Effector memory CD8-positive, alpha-beta T cell (primary cell): ENCODE data around the gene SNRPA1.
"Not testable (repeated sequence)": the region's sequence is repeated elsewhere in the genome, so short reads cannot be mapped to it uniquely, and the experiment has no call there.

ENCODE experiments used
- ATAC-seq: fragments of 150-1000 bp; cut with Tn5 transposase; replicated peaks from 2 replicates; pipeline ENCODE4 v1.10.0; 2021; ENCODE audit warnings: mild to moderate bottlenecking, moderate library complexity
- DNase-seq, 3 experiments: peaks; one replicate each; pipeline ENCODE4 v3.0.0; 2021
- H3K27ac Mint-ChIP-seq, 2 donors: one replicate each; pipeline ENCODE4 v1.8.0; 2022; ENCODE audit warnings: mild to moderate bottlenecking in 2 of 2, mixed read lengths in 2 of 2, moderate library complexity in 2 of 2
- H3K27me3 Mint-ChIP-seq, 2 donors: one replicate each; pipeline ENCODE4 v1.8.0; 2022; ENCODE audit warnings: mixed read lengths in 2 of 2
- H3K36me3 Mint-ChIP-seq: one replicate; pipeline ENCODE4 v1.8.0; 2022; ENCODE audit warnings: mild to moderate bottlenecking, moderate library complexity, mixed read lengths; ENCODE audit not compliant: insufficient read depth
- H3K4me1 Mint-ChIP-seq, 2 donors: one replicate each; pipeline ENCODE4 v1.8.0; 2022; ENCODE audit warnings: low read depth in 2 of 2, mixed read lengths in 2 of 2
- H3K4me3 Mint-ChIP-seq, 2 donors: one replicate each; pipeline ENCODE4 v1.8.0; 2022; ENCODE audit warnings: mild to moderate bottlenecking in 2 of 2, mixed read lengths in 2 of 2, moderate library complexity in 2 of 2
- H3K9me3 Mint-ChIP-seq, 2 donors: one replicate each; pipeline ENCODE4 v1.8.0; 2022; ENCODE audit warnings: mixed read lengths in 2 of 2
- total RNA-seq, 9 experiments: gene quantifications; one replicate each; lab custom pipeline; 2026; lab: John Stamatoyannopoulos, UW

The SNRPA1 gene
- 44.8 to 106 (median 79.8) reads per million in 9 experiments for total RNA-seq

GRCh38 chr15:101294731-101295606, at the start of gene SNRPA1:
TSS of gene SNRPA1 (minus strand) at chr15:101295248. CDS start at chr15:101295178, 70 bp downstream.
- Mint-ChIP-seq H3K36me3 (peaks cover 53% of the 10 kb centered on the region), H3K4me3 (peak within 1 kb of the TSS; percentile 94 to 95), H3K9me3 (no peaks in the 10 kb centered on the region), H3K27ac (peak within 1 kb of the TSS; percentile 96), H3K27me3 (no peaks in the 10 kb centered on the region), H3K4me1 (peaks cover 14 to 42% of the 10 kb centered on the region in 2 donors)
- peak; percentile 96 to 98 (median 98) for DNase-seq
- peak; percentile 82 for ATAC-seq

GRCh38 chr15:101342056-101342455, 47.0 kb upstream of the SNRPA1 start:
- DNase-seq = no peak
- Mint-ChIP-seq H3K27me3 (peaks cover 37 to 59% of the 10 kb centered on the region in 2 donors), H3K9me3 (no peaks in the 10 kb centered on the region), H3K4me1 (no peaks in the 10 kb centered on the region), H3K4me3 (no peak overlapping the region), H3K27ac (no peak overlapping the region), H3K36me3 (no peaks in the 10 kb centered on the region)
- no peak for ATAC-seq

DNA sequence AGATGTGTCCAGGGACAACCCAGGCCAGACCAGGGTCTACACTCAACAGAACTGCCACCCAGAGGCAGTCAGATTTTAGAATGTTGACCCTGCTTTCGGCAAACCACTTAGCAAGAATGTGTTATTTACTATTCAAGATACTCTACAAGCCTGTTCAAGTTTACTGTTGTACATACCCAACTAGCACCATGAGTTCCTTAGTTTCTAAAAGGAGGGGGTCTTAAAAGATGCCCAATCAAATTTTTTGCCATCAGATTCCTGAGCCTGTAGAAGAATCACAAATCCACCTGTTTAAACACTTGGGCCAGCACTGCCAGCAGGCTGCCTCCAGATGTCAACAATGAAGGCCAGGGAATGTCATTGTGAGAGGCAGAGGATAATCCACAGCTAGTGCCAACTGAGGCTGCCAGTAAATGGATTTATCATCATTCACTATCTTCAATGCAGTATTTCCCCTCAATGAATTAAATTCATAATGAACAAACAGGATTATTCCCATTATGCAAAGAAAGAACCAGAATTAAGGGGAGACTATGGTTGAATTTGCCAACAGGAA, 43.5 kb upstream of the SNRPA1 start:
- no peak for ATAC-seq
- Mint-ChIP-seq H3K4me1 (peaks cover 5 to 7% of the 10 kb centered on the region in 2 donors), H3K27ac (no peak overlapping the region), H3K9me3 (peaks cover 0 to 2% of the 10 kb centered on the region in 2 donors), H3K4me3 (no peak overlapping the region), H3K27me3 (peaks cover 7 to 27% of the 10 kb centered on the region in 2 donors), H3K36me3 (peaks cover 18% of the 10 kb centered on the region)
- DNase-seq = no peak

DNA sequence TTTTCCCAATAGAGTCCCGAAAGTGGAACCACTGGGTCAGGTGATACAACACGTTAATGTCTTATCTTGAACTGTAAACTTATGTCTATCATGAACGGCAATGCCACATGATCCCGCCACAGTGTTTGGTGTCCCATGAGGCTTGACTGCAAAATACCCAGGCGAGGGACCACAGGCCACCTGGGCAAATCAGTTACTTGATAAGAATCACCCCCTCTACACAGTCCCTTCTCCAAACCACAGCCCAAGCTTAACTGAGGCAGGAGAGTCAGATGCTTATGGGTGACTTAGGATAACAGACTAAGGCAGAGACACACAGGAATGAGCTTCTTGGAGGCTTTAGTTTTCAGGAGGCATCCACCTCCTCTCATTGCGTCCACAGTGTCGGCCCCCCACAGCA, 42.9 kb upstream of the SNRPA1 start:
- no peak for DNase-seq
- no peak for ATAC-seq
- Mint-ChIP-seq H3K4me3 (no peak overlapping the region), H3K27ac (no peak overlapping the region), H3K27me3 (peaks cover 6 to 22% of the 10 kb centered on the region in 2 donors), H3K9me3 (peaks cover 4 to 8% of the 10 kb centered on the region in 2 donors), H3K36me3 (peaks cover 18% of the 10 kb centered on the region), H3K4me1 (peaks cover 11 to 13% of the 10 kb centered on the region in 2 donors)

DNA sequence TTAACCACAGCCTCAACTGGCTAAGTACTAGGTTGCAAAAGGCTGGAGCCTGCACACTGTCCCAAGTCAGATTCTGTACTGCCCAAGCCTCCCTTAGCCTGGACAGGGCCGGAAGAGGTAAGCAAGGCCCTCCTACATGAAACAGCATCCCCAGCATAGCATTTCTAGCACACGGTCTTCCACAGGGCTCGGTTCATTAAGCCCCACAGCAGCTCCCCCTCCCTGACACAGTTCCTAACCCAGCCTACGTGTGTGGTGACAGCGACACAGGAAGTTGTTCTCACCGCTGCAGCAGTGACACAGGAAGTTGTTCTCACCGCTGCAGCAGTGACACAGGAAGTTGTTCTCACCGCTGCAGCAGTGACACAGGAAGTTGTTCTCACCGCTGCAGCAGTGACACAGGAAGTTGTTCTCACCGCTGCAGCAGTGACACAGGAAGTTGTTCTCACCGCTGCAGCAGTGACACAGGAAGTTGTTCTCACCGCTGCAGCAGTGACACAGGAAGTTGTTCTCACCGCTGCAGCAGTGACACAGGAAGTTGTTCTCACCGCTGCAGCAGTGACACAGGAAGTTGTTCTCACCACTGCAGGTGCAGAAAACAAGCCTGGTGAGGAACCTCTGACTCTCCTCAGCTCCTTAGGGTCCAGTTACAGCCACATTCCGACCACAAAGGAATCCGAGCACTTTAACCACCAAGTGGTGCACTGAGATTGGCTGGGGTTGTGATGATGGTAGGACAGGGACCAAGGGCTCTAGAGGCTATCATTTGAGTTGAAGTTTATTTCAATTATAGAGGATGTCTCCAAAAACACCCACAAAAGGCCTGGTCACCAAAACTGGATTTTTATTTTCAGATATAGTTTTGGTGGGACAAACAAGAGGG, 39.1 kb upstream of the SNRPA1 start:
- Mint-ChIP-seq H3K4me3 (peak overlapping the region; percentile 14 to 46), H3K27ac (peak overlapping the region; percentile 81 to 91), H3K4me1 (peaks cover 14 to 19% of the 10 kb centered on the region in 2 donors), H3K36me3 (peaks cover 21% of the 10 kb centered on the region), H3K9me3 (peaks cover 9 to 10% of the 10 kb centered on the region in 2 donors)
- peak; percentile 95 for ATAC-seq
- DNase-seq = peak; percentile 51 to 59 (median 53)
- not testable (repeated sequence) for H3K27me3 Mint-ChIP-seq

- ATAC-seq = no peak
- peaks cover 14 to 19% of the 10 kb centered on the region in 2 donors for H3K4me1 Mint-ChIP-seq
- no peak for DNase-seq
- peaks cover 0 to 15% of the 10 kb centered on the region in 2 donors for H3K27me3 Mint-ChIP-seq
- H3K4me3 Mint-ChIP-seq = no peak overlapping the region
- peaks cover 21% of the 10 kb centered on the region for H3K36me3 Mint-ChIP-seq
- peak overlapping the region in 1 of 2 donors; percentile 44 for H3K27ac Mint-ChIP-seq
- peaks cover 9 to 10% of the 10 kb centered on the region in 2 donors for H3K9me3 Mint-ChIP-seq
These were observed 37.0 kb upstream of the SNRPA1 start for GRCh38 chr15:101332061-101332467.

DNA sequence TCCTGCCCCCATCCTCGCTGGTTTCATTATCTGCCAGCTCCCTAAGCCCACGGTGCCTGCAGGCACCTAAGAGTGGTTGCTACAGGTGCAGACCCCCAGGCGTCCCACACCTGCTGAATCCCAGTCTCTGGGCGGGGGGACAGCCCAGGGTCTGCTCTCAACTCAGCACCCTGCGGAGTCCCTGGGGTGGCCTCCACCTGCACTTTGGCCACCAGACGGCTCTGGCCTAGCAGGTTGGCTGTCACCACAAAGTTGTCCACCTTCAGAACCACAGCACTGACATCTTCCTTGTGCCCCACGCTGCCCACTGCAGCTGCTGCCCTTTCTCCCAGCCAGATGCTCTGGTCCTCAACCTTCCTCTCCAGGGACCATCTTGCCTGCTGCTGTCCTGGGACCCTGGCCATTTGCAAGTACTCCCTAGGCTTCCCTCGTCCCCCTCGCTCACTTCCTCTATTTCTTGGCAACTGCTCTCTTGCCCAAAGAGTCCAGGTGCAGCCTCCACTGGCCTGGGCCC, 34.9 kb upstream of the SNRPA1 start:
- H3K27ac Mint-ChIP-seq = no peak overlapping the region

DNA sequence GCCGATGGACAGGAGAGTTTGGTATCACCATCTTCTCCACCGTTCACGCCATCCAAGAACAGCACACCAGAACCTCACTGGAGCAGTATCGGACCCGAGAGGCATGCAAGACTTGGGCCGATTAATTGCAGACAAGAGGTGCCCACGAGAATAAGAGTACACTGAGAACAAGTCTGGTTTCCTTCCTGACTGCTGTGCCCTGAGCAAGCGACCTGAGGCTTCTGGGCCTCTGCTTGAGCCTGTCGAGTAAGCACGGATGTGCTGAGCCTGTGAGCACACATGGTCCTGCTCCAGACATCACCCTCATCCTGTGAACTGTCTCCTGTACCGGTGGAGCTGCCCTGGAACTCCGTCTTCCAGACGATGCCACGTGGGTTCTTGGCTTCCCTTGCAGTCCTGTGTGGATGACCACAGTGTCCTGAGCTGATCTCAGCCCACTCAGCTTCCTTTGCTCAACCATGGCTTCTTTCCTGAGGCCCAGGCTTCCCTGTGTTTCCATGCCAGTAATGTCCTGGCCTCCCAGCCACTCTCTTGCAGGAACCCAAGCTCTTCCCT, 34.3 kb upstream of the SNRPA1 start:
- peaks cover 9 to 10% of the 10 kb centered on the region in 2 donors for H3K9me3 Mint-ChIP-seq
- DNase-seq (no peak), ATAC-seq (no peak)
- H3K4me3 Mint-ChIP-seq = no peak overlapping the region
- no peak overlapping the region for H3K27ac Mint-ChIP-seq
- peaks cover 17 to 42% of the 10 kb centered on the region in 2 donors for H3K27me3 Mint-ChIP-seq
- peaks cover 9 to 12% of the 10 kb centered on the region in 2 donors for H3K4me1 Mint-ChIP-seq
- peaks cover 10% of the 10 kb centered on the region for H3K36me3 Mint-ChIP-seq

More for the DNA sequence above, 34.9 kb upstream of the SNRPA1 start:
- H3K4me1 Mint-ChIP-seq = peaks cover 14 to 17% of the 10 kb centered on the region in 2 donors
- peaks cover 15% of the 10 kb centered on the region for H3K36me3 Mint-ChIP-seq
- no peak overlapping the region for H3K4me3 Mint-ChIP-seq
- H3K9me3 Mint-ChIP-seq = peaks cover 9 to 10% of the 10 kb centered on the region in 2 donors
- peaks cover 17 to 37% of the 10 kb centered on the region in 2 donors for H3K27me3 Mint-ChIP-seq
- DNase-seq (no peak), ATAC-seq (no peak)

DNA sequence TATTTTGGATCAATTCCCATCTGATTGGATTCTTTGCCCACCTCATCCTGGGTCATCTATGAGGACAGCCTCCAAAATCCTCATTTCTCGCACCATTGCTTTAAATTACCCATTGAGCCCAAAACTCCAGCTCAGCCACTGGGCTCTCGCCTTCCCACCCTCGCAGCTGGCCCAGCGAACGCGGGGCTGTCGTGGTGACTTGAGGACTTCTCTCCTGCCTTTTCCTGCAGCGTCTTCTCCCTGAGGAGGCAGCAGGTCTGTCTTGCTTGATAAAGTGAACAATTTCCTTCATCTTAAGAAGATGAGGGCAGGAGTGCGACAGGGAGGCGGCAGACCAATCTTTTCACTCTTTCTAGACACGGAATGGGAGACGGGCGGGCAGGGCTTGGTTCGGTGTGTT, 33.0 kb upstream of the SNRPA1 start:
- peaks cover 3% of the 10 kb centered on the region for H3K36me3 Mint-ChIP-seq
- no peak overlapping the region for H3K27ac Mint-ChIP-seq
- H3K4me1 Mint-ChIP-seq = peaks cover 3 to 7% of the 10 kb centered on the region in 2 donors
- peaks cover under 1 to 6% of the 10 kb centered on the region in 2 donors for H3K9me3 Mint-ChIP-seq
- peaks cover 17 to 49% of the 10 kb centered on the region in 2 donors for H3K27me3 Mint-ChIP-seq
- no peak for ATAC-seq
- no peak overlapping the region for H3K4me3 Mint-ChIP-seq
- DNase-seq = no peak

- Mint-ChIP-seq H3K9me3 (peaks cover 0 to 2% of the 10 kb centered on the region in 2 donors), H3K4me3 (no peak overlapping the region), H3K4me1 (peaks cover 0 to 3% of the 10 kb centered on the region in 2 donors), H3K27me3 (peaks cover 17 to 53% of the 10 kb centered on the region in 2 donors), H3K27ac (no peak overlapping the region), H3K36me3 (peaks cover 3% of the 10 kb centered on the region)
- ATAC-seq (no peak), DNase-seq (no peak)
These were observed 32.2 kb upstream of the SNRPA1 start for GRCh38 chr15:101327147-101327740.

GRCh38 chr15:101326462-101327146, 31.6 kb upstream of the SNRPA1 start:
- ATAC-seq = no peak
- H3K9me3 Mint-ChIP-seq = no peaks in the 10 kb centered on the region
- H3K36me3 Mint-ChIP-seq = peaks cover 3% of the 10 kb centered on the region
- no peak overlapping the region for H3K27ac Mint-ChIP-seq
- DNase-seq = no peak
- no peak overlapping the region for H3K4me3 Mint-ChIP-seq
- H3K4me1 Mint-ChIP-seq = no peaks in the 10 kb centered on the region
- peaks cover 23 to 59% of the 10 kb centered on the region in 2 donors for H3K27me3 Mint-ChIP-seq

DNA sequence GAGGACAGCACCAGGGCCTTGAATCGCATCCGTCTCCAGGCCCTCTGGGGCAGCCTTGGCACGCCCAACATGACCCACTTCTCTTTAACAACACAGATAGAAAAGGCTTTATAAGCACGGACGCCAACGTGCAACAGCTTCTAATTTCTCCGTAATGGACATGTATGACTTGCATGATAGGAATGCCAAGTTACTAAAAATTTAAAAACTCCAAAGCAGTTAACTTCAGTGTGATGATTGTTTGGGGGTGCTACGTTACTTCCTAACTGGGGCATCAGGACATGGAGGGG, 30.9 kb upstream of the SNRPA1 start:
- ATAC-seq = no peak
- peaks cover 23 to 61% of the 10 kb centered on the region in 2 donors for H3K27me3 Mint-ChIP-seq

More for the DNA sequence above, 30.9 kb upstream of the SNRPA1 start:
- Mint-ChIP-seq H3K36me3 (peaks cover 3% of the 10 kb centered on the region), H3K9me3 (no peaks in the 10 kb centered on the region), H3K27ac (no peak overlapping the region), H3K4me3 (no peak overlapping the region), H3K4me1 (peaks cover 3 to 4% of the 10 kb centered on the region in 2 donors)
- DNase-seq = no peak
